ENCODE results near the gene NSG1. TPM values are rescaled to one million over a fixed set of nuclear protein-coding genes. Genes with fewer than 3 reads are reported as not detected.

The NSG1 gene
- total and polyA plus RNA-seq, 2 donors (not counting 3 experiments of a cell fraction or from before 2014, with no cell fraction given) = 2.0 to 2.9 TPM

GRCh38 chr4:4339504-4340085 lies 47.3 kb upstream of the NSG1 start:
- Histone ChIP-seq H3K27ac (ENCODE audit: insufficient read depth, low read depth, low read length) (no peak overlapping the region), H3K27me3 (ENCODE audit: control insufficient read depth in 2 of 2, insufficient read depth in 2 of 2, low read length in 2 of 2) (peaks cover 0 to 3% of the 10 kb centered on the region in 2 experiments), H4K20me1 (replicated peaks; ENCODE audit: control insufficient read depth, extremely low read depth, insufficient read depth, low read length) (no peaks in the 10 kb centered on the region), H3K4me1 (ENCODE audit: control insufficient read depth, extremely low read depth, insufficient read depth, low read length) (no peaks in the 10 kb centered on the region), H3K4me3 (replicated peaks in 1 of 3; ENCODE audit: insufficient read depth in 1 of 3, low read depth in 1 of 3, low read length in 3 of 3) (no peak overlapping the region), H3K9me1 (replicated peaks; ENCODE audit: control insufficient read depth, extremely low read depth, insufficient read depth, low read length) (no peaks in the 10 kb centered on the region), H2AFZ (ENCODE audit: low read depth, low read length) (no peak overlapping the region), H3K9ac (replicated peaks; ENCODE audit: extremely low read depth, insufficient read depth, low read length) (no peak overlapping the region), H3K4me2 (ENCODE audit: insufficient read depth, low read length) (no peak overlapping the region), H3K9me3 (replicated peaks; ENCODE audit: control insufficient read depth, insufficient read depth, low read length) (no peaks in the 10 kb centered on the region), H3K79me2 (ENCODE audit: control insufficient read depth, insufficient read depth, low read length) (no peaks in the 10 kb centered on the region), H3K36me3 (ENCODE audit: control insufficient read depth in 2 of 2, extremely low read depth in 1 of 2, insufficient read depth in 2 of 2, low read length in 2 of 2) (no peaks in the 10 kb centered on the region)
- no peak for TF ChIP-seq GATA2 (IDR thresholded peaks at IDR 0.05; ENCODE audit: insufficient read depth, insufficient read length, low read depth, low read length)
- TF ChIP-seq JUN (IDR thresholded peaks at IDR 0.05; ENCODE audit: borderline replicate concordance, insufficient read depth, insufficient read length, low read depth) = no peak
- TF ChIP-seq FOS (IDR thresholded peaks at IDR 0.05; ENCODE audit: borderline replicate concordance, insufficient read depth, low read length) = no peak
- no peak for TF ChIP-seq MAX (IDR thresholded peaks at IDR 0.05; ENCODE audit: insufficient read depth, insufficient read length)
- no peak for TF ChIP-seq CTCF (IDR thresholded peaks at IDR 0.05; ENCODE audit: extremely low read depth in 1 of 2, insufficient read depth in 1 of 2, low read depth in 1 of 2, low read length in 2 of 2)
- no peak for TF ChIP-seq POLR2A (IDR thresholded peaks at IDR 0.05; ENCODE audit: low read depth, low read length)
- intact Hi-C loops (cut with micrococcal nuclease) = no loop called here
- ChIA-PET POLR2A (no interaction called here), CTCF (interaction anchor here (1.4 kb wide), 1 partner anchor 88 kb away, joined by 3 read pairs; no protein-coding TSS in a partner anchor)
- no TSS peak for BruUV-seq (replicated peaks)
- DNase-seq (ENCODE audit: low read depth, low spot score) (no peak), FAIRE-seq (no peak)
- dilution Hi-C loops (cut with MboI; ENCODE audit: extremely low pct_ligation_motif_present, low sequenced_read_pairs) = no loop called here

All from endothelial cell of umbilical vein (primary cell).